Activated T-cell treated with anti-CD3 and anti-CD28 coated beads, Interleukin-2, amount 50 U/mL, for 72 hours (primary cell): Measurements from ENCODE around the gene C14orf180. TPM values are rescaled to one million over a fixed set of nuclear protein-coding genes. Genes with fewer than 3 reads are reported as not detected.
A peak's percentile ranks its signal among the peaks of the same experiment; 100 is the strongest.

Source experiments
- ATAC-seq, 2 donors: fragments of 150-1000 bp; cut with Tn5 transposase; replicated peaks in 1 of 2; 2 replicates each; pipeline ENCODE4 v1.10.0; 2021; ENCODE audit warnings: moderate library complexity in 2 of 2, mild to moderate bottlenecking in 1 of 2
- DNase-seq, 2 donors: peaks; one replicate each; pipeline ENCODE4 v3.0.0; 2021 to 2022; ENCODE audit warnings: mixed read lengths in 1 of 2
- H3K27ac Mint-ChIP-seq: one replicate; pipeline ENCODE4 v1.8.0; 2022; ENCODE audit warnings: mild to moderate bottlenecking, moderate library complexity, mixed read lengths
- H3K27me3 Mint-ChIP-seq: one replicate; pipeline ENCODE4 v1.8.0; 2022; ENCODE audit warnings: low read depth, mixed read lengths
- H3K36me3 Mint-ChIP-seq, 2 donors: one replicate each; pipeline ENCODE4 v1.8.0; 2022; ENCODE audit warnings: mixed read lengths in 2 of 2, mild to moderate bottlenecking in 1 of 2; ENCODE audit not compliant: insufficient read depth in 2 of 2
- H3K4me1 Mint-ChIP-seq: one replicate; pipeline ENCODE4 v1.8.0; 2022; ENCODE audit warnings: low read depth, mixed read lengths
- H3K4me3 Mint-ChIP-seq, 2 donors: one replicate each; pipeline ENCODE4 v1.8.0; 2022; ENCODE audit warnings: mild to moderate bottlenecking in 2 of 2, mixed read lengths in 2 of 2, moderate library complexity in 2 of 2
- H3K9me3 Mint-ChIP-seq, 2 donors: one replicate each; pipeline ENCODE4 v1.8.0; 2022; ENCODE audit warnings: mixed read lengths in 2 of 2
- total RNA-seq, 2 donors: library from RNA; stranded (reverse); gene quantifications; one replicate each; pipeline ENCODE4 v1.2.3, GENCODE V29; 2022

Gene C14orf180
- total RNA-seq, 2 donors from 2014 or later: not detected

DNA sequence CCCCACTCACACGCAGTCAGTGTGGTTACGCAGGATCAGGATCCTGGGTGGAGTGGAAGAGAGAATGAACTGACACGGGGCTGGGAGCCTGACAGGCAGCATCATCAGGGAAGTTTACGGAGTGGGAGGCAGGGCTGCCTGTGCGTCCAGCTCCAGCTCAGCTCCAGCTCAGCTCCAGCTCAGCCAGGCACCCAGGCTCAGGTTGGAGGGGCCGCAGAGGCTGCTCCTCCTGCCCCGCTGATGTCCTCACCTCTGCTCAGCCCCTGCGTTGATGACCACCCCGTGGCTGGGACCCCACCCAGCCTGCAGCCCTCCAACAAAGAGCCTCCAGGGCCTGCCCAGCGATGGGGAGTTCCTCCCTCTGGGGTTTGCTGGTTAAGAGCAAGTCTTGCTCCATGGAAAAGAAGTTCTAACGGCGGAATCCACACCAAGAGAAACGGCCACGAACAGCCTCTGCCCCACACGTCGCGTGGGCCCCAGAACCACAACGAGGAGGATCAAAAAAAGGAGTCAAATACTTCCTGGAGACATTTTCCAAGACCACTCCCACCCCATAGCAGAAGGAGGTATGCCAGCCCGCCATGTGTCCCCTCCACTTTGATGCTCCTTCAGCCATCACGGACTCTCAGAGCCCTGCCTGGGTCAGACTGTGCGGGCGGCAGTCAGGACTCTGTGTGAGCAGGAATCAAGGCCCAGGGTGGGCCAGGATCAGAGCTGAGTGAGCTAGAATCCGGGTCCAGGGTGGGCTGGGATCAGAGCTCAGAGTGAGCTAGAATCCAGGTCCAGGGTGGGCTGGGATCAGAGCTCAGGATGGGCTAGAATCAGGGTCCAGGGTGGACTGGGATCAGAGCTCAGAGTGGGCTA, 17.7 kb upstream of the C14orf180 start:
- Mint-ChIP-seq H3K36me3 (no peaks in the 10 kb centered on the region), H3K9me3 (no peaks in the 10 kb centered on the region), H3K4me3 (no peak overlapping the region), H3K27me3 (no peaks in the 10 kb centered on the region), H3K4me1 (no peaks in the 10 kb centered on the region), H3K27ac (no peak overlapping the region)
- ATAC-seq (no peak), DNase-seq (no peak)

DNA sequence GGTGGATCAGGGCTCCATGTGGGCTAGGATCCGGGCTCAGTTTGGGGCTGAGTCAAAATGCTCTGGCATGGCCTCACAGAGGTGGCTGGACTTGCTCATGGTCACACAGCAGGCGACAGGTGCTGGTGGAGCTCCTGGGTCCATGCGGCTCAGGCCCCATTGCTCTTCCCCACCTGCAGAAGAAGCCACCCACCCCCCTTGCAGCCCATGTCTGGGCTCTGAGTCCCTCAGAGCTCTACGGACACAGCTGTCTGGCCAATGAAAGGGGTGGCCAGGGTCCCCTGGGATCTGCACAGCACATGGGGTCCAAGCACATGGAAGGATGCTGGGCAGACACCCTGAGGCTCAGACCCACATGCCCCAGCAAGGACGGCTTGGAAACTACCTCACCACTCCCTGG, 17.0 kb upstream of the C14orf180 start:
- no peaks in the 10 kb centered on the region for H3K9me3 Mint-ChIP-seq
- no peak overlapping the region for H3K27ac Mint-ChIP-seq
- no peaks in the 10 kb centered on the region for H3K27me3 Mint-ChIP-seq
- no peak overlapping the region for H3K4me3 Mint-ChIP-seq
- no peaks in the 10 kb centered on the region for H3K4me1 Mint-ChIP-seq
- DNase-seq (no peak), ATAC-seq (no peak)
- no peaks in the 10 kb centered on the region for H3K36me3 Mint-ChIP-seq

DNA sequence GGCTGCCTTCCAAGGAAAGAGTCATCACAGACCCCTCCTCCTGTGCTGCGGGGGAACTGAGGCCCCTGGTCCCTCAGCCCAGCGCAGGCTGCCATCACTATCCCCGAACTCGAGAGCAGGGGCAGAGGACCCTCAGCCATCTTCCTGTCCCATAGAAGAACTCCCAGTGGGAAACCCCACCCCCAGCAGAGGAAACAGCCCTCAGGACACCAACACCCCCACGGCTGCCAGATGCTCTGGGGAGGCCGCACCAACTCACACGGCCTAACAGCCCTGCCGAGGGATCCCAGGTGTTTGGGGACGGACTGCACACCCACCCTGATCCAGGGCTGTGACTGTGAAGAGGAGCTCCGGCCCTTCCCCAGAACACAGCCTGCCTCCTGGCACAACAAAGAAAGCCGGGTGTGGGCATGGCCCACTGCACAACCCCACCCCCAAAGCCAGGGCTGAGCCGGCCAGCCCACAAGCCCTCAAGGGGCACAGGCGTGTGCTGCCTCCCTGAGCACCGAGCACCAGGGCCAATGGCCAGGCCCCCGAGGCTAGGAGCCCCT, 16.3 kb upstream of the C14orf180 start:
- Mint-ChIP-seq H3K36me3 (no peaks in the 10 kb centered on the region), H3K27ac (no peak overlapping the region), H3K4me1 (no peaks in the 10 kb centered on the region), H3K4me3 (no peak overlapping the region), H3K27me3 (no peaks in the 10 kb centered on the region), H3K9me3 (no peaks in the 10 kb centered on the region)
- DNase-seq: no peak
- no peak for ATAC-seq

DNA sequence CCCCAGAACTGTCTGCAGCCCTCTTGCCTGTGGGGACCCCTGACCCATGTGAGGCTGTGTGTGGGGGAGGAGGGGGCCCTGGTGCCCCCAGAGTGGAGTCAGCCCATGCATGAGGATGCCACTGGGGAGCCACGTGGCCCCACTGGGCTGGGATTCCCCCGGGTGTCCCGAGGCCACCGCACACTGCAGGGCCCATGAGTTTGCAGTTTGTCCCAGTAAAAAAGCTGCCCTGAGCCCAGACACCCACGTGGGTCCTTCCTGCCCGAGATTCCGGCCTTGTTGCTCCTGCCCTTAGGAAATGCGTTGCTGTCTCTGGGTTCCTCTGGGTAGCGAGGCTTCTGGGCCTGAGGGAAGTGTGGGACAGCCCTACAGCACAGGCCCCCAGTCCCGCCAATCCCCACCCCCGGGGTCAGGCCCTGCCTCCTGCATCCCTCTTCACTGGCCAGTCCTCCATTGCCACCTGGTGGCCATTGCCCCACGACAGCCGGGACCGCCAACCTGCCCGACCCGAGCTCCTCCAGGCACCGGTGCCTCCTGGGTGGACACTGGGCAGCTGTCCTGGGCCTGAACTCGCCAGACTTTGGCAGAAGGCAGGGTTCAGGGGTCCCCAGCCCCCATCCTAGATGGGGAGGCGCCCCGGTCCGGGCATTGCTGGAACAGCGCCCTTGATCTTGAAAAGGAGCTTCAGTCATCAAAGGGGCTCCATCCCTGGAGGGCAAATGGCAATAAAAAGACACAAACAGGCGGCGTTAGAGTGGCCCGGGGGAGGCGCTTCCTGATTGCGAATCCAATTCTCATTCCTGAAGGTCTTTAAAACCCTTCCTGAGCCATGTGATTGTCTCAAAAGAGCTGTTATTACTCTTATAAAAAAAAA, 15.6 kb upstream of the C14orf180 start:
- Mint-ChIP-seq H3K36me3 (no peaks in the 10 kb centered on the region), H3K27ac (no peak overlapping the region), H3K4me1 (no peaks in the 10 kb centered on the region), H3K27me3 (no peaks in the 10 kb centered on the region), H3K9me3 (no peaks in the 10 kb centered on the region), H3K4me3 (peak overlapping the region in 1 of 2 donors; percentile 57)
- ATAC-seq (peak; percentile 71 to 76), DNase-seq (peak; percentile 69 to 73)

DNA sequence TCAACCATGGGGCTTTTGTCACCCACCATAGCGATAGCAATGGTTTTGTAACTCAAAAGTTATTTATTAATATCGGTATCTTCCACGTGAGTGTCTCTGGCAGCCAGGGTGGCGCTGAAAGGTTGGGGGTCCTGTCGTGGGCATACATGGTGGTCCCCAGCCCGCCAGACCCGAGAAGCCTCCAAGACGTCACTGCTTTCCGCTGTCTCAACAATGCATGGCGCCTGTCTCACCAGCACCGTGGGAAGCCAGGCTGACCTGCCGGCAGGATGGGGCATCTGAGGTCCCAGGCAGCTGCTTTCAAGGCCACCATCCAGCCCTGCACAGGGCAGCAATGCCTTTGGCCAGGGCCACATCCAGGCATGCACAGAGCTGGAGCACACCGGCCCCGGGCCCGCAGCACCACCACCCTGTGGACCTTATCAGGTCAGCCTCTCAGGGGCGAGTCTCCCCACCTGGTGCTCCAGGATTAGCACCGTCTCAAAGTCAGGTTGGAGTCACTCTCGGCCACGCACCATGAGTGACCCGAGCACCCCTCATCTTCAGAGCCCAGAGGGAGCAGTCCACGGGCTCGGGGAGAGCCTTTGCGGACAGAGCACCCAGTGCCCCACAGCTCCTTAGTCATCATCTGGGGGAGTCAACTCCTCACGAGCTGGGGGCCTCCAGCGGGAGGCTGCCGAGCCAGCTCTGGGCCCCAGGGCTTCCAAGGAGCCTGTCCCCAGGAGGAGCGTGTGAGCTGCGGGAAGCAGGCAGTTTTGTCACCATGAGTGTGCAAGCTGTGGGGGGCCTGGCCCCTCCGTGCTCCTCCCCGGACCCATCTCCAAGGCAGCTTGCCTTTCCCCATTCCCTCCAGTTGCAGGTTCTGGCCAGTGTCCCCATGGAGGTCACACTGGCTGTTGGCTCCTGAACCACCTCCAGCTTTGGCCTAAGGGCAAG, 14.6 kb upstream of the C14orf180 start:
- H3K27me3 Mint-ChIP-seq: no peaks in the 10 kb centered on the region
- no peak for ATAC-seq

DNA sequence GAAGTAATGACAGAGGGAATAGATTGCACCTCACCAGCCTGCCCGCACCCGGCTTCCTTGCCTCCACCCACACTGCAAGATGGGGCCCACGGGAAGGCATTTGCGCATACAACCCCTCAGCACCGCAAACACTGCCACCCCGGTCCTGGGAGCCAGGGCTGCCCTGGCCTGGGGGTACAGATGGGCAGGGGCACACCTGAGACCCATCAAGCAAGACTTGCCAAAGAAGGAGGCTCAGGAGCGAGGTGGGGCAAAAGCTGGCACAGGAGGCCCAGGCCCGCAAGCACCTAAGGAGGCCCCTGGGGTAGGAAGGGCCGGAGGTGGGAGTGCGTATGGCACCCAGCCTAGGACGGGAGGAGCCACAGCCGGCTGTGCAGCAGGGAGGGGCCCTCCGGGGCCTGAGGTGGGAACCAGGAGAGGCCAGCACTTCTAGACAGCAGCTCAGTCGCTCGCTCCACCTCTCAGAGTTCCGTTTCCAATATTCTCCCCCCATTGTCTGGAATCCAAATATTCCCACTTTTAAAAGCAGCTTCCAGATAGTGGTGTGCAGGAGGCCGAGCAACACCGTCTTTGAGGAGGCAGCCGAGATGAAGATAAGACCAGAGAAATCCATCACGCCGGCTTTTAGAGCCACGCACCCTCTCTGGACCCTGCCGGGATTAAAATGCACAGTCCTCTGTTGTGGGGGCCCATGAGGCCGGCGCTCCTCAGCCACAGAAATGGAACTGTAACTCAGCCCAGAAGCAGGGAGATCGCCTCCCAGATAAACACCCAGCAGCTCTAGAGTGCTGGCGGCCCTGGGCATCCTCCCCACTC, 12.2 kb upstream of the C14orf180 start:
- Mint-ChIP-seq H3K27ac (no peak overlapping the region), H3K9me3 (no peaks in the 10 kb centered on the region), H3K27me3 (no peaks in the 10 kb centered on the region), H3K4me3 (no peak overlapping the region), H3K36me3 (no peaks in the 10 kb centered on the region), H3K4me1 (no peaks in the 10 kb centered on the region)
- DNase-seq (no peak), ATAC-seq (no peak)

More for the DNA sequence above, 14.6 kb upstream of the C14orf180 start:
- Mint-ChIP-seq H3K9me3 (no peaks in the 10 kb centered on the region), H3K27ac (no peak overlapping the region), H3K36me3 (no peaks in the 10 kb centered on the region), H3K4me1 (no peaks in the 10 kb centered on the region), H3K4me3 (no peak overlapping the region)
- DNase-seq: no peak

DNA sequence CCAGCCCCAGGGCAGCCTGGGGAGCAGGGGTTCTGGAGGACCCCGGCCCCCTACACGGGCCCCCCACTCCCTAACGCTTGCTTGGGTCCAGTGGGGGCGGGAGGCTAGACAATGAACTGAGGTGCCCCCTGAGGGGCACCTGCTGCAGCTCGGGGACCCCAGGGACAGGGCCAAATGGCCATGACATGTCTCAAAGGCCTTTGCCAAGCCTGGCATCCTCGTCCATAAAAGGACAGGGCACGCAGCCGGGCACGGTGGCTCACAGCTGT, 11.7 kb upstream of the C14orf180 start:
- Mint-ChIP-seq H3K4me1 (no peaks in the 10 kb centered on the region), H3K9me3 (no peaks in the 10 kb centered on the region), H3K27ac (no peak overlapping the region), H3K27me3 (no peaks in the 10 kb centered on the region), H3K4me3 (no peak overlapping the region), H3K36me3 (no peaks in the 10 kb centered on the region)
- ATAC-seq: no peak
- no peak for DNase-seq

DNA sequence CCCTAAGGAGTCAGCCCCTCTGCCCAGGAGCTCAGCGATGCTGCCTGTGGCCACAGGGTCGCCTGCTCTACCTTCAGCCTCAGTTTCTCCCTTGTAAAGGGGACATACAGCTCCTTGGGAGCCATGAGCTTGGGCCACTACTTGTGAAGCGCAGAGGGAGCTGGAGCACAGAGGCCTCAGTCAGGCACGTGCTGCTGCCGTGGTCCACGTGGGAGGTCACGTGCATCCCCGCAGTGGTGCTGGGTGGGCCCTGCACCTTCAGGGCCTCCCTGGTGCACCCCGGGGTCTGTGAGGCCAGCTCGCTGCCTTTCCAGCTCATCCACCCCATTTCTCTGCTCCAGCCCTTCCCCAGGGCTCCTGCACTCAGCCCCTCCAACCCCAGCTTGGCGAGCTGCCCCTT, 10.9 kb upstream of the C14orf180 start:
- H3K27me3 Mint-ChIP-seq: no peaks in the 10 kb centered on the region
- no peaks in the 10 kb centered on the region for H3K36me3 Mint-ChIP-seq
- H3K4me3 Mint-ChIP-seq: no peak overlapping the region
- H3K9me3 Mint-ChIP-seq: no peaks in the 10 kb centered on the region
- H3K27ac Mint-ChIP-seq: no peak overlapping the region
- ATAC-seq: no peak
- H3K4me1 Mint-ChIP-seq: no peaks in the 10 kb centered on the region
- no peak for DNase-seq

DNA sequence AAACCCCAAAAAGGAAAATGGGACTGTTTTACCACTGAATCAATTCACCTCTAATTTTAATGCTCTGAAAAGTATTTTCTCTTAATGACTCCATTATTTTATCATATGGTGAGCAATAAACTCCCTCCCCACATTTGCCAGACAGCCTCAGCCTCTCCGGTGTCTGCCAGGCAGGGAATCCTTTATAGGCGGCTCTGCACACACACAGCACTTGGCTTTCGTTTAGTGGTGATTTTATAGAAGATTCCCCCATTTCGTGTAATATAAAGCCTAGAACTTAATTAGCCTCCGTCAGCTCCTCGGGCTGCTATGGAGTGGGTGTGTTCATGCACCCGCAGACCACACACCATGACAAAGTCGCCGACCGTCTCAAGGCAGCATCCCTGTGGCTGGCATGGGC, 10.1 kb upstream of the C14orf180 start:
- no peak for DNase-seq
- Mint-ChIP-seq H3K27me3 (no peaks in the 10 kb centered on the region), H3K36me3 (no peaks in the 10 kb centered on the region), H3K4me1 (no peaks in the 10 kb centered on the region), H3K27ac (no peak overlapping the region), H3K9me3 (no peaks in the 10 kb centered on the region), H3K4me3 (no peak overlapping the region)
- ATAC-seq: no peak

DNA sequence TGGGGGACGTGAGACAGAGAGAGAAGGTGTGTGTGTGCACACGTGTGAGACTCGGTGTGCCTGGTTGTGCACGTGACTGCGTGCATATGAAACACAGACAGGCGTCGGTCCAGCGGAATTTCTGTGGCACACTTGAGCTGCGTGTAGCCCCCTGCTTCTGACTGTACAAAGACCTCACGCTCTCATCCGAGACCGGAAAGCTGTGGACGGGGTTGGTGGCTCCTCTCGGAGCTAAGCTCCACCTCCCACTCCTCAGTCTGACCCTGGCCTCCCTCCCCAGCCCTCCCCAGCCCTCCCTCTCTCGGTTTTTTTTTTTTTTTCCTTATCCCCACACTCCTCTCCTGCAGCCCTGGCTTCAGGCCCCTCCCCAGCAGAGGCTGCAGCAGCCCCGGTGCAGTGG, 8.3 kb upstream of the C14orf180 start:
- H3K27ac Mint-ChIP-seq: no peak overlapping the region
- DNase-seq (no peak), ATAC-seq (no peak)
- no peak overlapping the region for H3K4me3 Mint-ChIP-seq
- H3K27me3 Mint-ChIP-seq: no peaks in the 10 kb centered on the region
- H3K9me3 Mint-ChIP-seq: no peaks in the 10 kb centered on the region
- no peaks in the 10 kb centered on the region for H3K36me3 Mint-ChIP-seq
- H3K4me1 Mint-ChIP-seq: no peaks in the 10 kb centered on the region

DNA sequence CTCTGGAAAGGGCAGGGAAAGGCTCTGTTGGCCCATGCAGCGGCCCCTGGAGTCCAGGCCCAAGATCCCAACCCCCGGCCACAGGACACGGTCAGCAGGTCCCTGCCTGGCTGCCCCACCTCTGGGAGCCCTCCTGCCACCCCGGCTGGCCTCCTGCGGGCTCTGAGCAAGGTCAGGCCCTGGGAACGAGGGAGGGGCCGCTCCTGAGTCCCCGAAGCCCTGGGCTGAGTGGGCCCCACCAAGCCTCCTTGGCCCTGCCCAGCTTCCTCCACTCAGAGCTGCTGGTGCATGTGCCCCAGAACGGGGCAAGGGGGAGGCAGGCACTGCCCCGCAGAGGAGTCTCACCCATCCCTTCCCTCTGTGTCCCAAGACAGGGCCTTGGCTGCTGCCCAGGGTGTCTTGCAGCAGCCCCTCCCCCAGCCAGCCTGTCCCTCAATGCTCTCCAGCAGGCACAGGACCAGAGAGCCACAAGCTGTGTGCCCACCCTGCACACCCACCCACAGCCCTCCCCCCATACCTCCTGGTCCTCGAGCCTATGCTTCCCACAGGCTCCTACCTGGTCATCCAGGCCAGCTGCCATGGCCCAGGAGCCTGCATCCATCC, 7.4 kb upstream of the C14orf180 start:
- H3K27me3 Mint-ChIP-seq: no peaks in the 10 kb centered on the region
- ATAC-seq (no peak), DNase-seq (no peak)
- H3K4me3 Mint-ChIP-seq: no peak overlapping the region
- H3K9me3 Mint-ChIP-seq: no peaks in the 10 kb centered on the region
- H3K27ac Mint-ChIP-seq: no peak overlapping the region
- no peaks in the 10 kb centered on the region for H3K36me3 Mint-ChIP-seq
- no peaks in the 10 kb centered on the region for H3K4me1 Mint-ChIP-seq

DNA sequence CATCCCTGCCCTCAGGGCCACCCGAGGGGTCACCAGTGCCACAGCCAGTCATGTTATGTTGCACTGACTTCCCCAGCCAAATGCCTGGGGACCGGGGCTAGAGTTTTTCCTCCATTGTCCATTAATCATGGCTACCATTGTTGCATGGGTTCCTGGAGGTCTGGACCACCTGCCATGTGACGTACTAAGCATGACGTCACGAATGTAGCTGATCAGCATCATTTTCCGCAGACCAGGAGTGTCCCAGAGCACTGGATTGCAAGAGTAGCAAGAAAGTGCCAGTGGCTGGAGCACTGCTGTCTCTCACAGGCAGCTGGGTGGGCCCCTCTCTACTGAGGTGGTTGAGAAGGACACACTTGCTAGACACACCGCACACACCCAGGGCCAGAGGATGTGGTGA, 6.9 kb upstream of the C14orf180 start:
- Mint-ChIP-seq H3K9me3 (no peaks in the 10 kb centered on the region), H3K4me1 (no peaks in the 10 kb centered on the region), H3K27ac (no peak overlapping the region), H3K36me3 (no peaks in the 10 kb centered on the region), H3K4me3 (no peak overlapping the region), H3K27me3 (no peaks in the 10 kb centered on the region)
- ATAC-seq (no peak), DNase-seq (no peak)
